OCI-LY7 (cell line): ENCODE measurements around the gene UBE2S. TPM values are rescaled to one million over a fixed set of nuclear protein-coding genes. Genes with fewer than 3 reads are reported as not detected.

Experiments used
- BruUV-seq: library from RNA; stranded (reverse); fragments of 400-500 nt; replicated peaks from 2 replicates; lab custom pipeline; 2021; lab: Mats Ljungman, UMichigan
- CTCF ChIA-PET: fragments of 300-600 bp; sonication (Branson Sonifier 250); formaldehyde crosslinking; loops from one replicate; lab custom pipeline; 2022; ENCODE audit warnings: antibody characterized with exemption; ENCODE audit not compliant: unreplicated experiment; lab: Charles Lee
- POLR2A ChIA-PET: fragments of 300-600 bp; sonication (Branson Sonifier 250); formaldehyde crosslinking; loops from one replicate; lab custom pipeline; 2022; ENCODE audit warnings: antibody characterized with exemption; lab: Charles Lee
- DNase-seq: peaks from one replicate; pipeline ENCODE4 v3.0.0-alpha.2; 2015; ENCODE audit warnings: low spot score
- H2AFZ ChIP-seq: fragments of 200-600 bp; sonication (generic), shearing (Covaris generic); 2 replicates; pipeline ENCODE4 v1.6.1; 2014; ENCODE audit warnings: mild to moderate bottlenecking, antibody characterized with exemption, low read length, moderate library complexity
- H3K27ac ChIP-seq: fragments of 200-600 bp; sonication (generic); 2 replicates; pipeline ENCODE4 v1.5.1; 2014; ENCODE audit warnings: mixed run types, low read depth, mild to moderate bottlenecking, moderate library complexity, low read length, inconsistent platforms; ENCODE audit not compliant: poor library complexity, severe bottlenecking
- H3K36me3 ChIP-seq: fragments of 200-600 bp; sonication (generic); 2 replicates; pipeline ENCODE4 v1.6.1; 2014; ENCODE audit warnings: mild to moderate bottlenecking, antibody characterized with exemption, low read length, moderate library complexity, mixed read lengths; ENCODE audit not compliant: insufficient read depth
- H3K4me1 ChIP-seq: fragments of 200-600 bp; sonication (generic); 2 replicates; pipeline ENCODE4 v1.5.1; 2014; ENCODE audit warnings: mild to moderate bottlenecking, low read length; ENCODE audit not compliant: insufficient read depth, poor library complexity, severe bottlenecking
- H3K4me2 ChIP-seq: fragments of 200-600 bp; sonication (generic); 2 replicates; pipeline ENCODE4 v1.6.1; 2014; ENCODE audit warnings: mild to moderate bottlenecking, low read length
- H3K4me3 ChIP-seq: fragments of 200-600 bp; sonication (generic); 2 replicates; pipeline ENCODE4 v1.5.1; 2014; ENCODE audit warnings: mild to moderate bottlenecking, low read depth, low read length; ENCODE audit not compliant: poor library complexity, severe bottlenecking
- H3K79me2 ChIP-seq: fragments of 200-600 bp; sonication (generic); 2 replicates; pipeline ENCODE4 v1.6.1; 2016; ENCODE audit warnings: low read depth, mild to moderate bottlenecking, low read length, moderate library complexity, mixed read lengths; ENCODE audit not compliant: insufficient read depth
- H3K9me2 ChIP-seq: fragments of 200-600 bp; sonication (generic); 2 replicates; pipeline ENCODE4 v1.6.1; 2016; ENCODE audit warnings: mild to moderate bottlenecking, low read length, mixed read lengths; ENCODE audit not compliant: insufficient read depth
- H3K9me3 ChIP-seq: fragments of 200-600 bp; sonication (generic); 2 replicates; pipeline ENCODE4 v1.6.1; 2014; ENCODE audit warnings: mild to moderate bottlenecking, mixed run types, low read length, mixed read lengths
- H4K20me1 ChIP-seq: fragments of 200-600 bp; sonication (generic); 2 replicates; pipeline ENCODE4 v1.6.1; 2014; ENCODE audit warnings: mild to moderate bottlenecking, antibody characterized with exemption, low read length, moderate library complexity, mixed read lengths; ENCODE audit not compliant: insufficient read depth
- EZH2phosphoT487 ChIP-seq: fragments of 200-600 bp; sonication (generic); IDR thresholded peaks from 2 replicates; pipeline ENCODE4 v1.6.1; 2018; ENCODE audit warnings: low read depth, borderline replicate concordance, mild to moderate bottlenecking, mixed run types, antibody characterized with exemption, low read length, moderate library complexity, mixed read lengths
- intact Hi-C: fragments of 100-400 bp; cut with micrococcal nuclease; formaldehyde crosslinking; loops from one replicate; pipeline ENCODE4 v1.10.0; 2022; ENCODE audit not compliant: unreplicated experiment
- total RNA-seq, 2 experiments: library from RNA; depleted of rRNA in 1 of 2; stranded (reverse); fragments of >200 nt in 1 of 2; shearing (Covaris generic) in 1 of 2; gene quantifications; 2 replicates each; pipeline ENCODE4 v1.2.3, GENCODE V29; 2014 to 2022
- TF ChIP-seq, protein P1 (sequence below): fragments of 200-600 bp; sonication (generic); conservative IDR thresholded peaks from 2 replicates; pipeline ENCODE4 v1.5.1; 2014; ENCODE audit warnings: mild to moderate bottlenecking, antibody characterized with exemption, low read length, moderate library complexity, mixed read lengths

Gene UBE2S
- total RNA-seq, 2 experiments from 2014 or later, result 285 to 682 TPM

DNA sequence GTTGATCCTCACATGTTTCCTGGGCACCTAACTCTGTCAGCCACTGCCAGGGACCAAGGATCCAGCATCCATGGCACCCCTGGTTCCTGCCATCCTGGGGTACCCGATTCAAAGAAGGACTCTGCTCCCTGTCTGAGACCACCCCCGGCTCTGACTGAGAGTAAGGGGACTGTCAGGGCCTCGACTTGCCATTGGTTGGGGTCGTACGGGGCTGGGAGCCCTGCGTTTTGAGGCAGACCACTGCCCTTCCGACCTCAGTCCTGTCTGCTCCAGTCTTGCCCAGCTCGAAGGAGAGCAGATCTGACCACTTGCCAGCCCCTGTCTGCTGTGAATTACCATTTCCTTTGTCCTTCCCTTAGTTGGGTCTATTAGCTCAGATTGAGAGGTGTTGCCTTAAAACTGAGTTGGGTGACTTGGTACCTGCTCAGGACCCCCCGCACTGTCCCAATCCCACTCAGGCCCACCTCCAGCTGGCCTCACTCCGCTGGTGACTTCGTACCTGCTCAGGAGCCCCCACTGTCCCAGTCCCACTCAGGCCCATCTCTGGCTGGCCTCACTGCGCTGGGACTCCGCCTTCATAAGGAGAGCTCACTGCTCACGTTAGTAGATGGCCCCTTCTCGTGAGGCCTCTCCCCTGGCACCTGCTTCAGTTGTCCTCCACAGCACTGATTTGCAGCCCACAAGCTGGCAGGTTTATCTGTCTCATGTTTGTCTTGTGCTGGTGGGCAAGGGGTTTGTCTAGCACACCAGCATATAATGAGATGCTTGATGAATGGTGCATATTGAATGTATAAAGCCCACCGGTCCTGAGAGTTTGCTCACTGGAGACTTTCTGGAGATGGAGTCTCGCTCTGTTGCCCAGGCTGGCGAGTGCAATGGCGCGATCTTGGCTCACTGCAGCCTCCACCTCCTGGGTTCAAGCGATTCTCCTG lies 17.9 kb downstream of the UBE2S start:
- no peak overlapping the region for H3K4me3 ChIP-seq
- no peak overlapping the region for H2AFZ ChIP-seq
- H3K36me3 ChIP-seq, result peaks cover 58% of the 10 kb centered on the region
- no peak for TF ChIP-seq EZH2phosphoT487
- TF ChIP-seq, protein P1, sequence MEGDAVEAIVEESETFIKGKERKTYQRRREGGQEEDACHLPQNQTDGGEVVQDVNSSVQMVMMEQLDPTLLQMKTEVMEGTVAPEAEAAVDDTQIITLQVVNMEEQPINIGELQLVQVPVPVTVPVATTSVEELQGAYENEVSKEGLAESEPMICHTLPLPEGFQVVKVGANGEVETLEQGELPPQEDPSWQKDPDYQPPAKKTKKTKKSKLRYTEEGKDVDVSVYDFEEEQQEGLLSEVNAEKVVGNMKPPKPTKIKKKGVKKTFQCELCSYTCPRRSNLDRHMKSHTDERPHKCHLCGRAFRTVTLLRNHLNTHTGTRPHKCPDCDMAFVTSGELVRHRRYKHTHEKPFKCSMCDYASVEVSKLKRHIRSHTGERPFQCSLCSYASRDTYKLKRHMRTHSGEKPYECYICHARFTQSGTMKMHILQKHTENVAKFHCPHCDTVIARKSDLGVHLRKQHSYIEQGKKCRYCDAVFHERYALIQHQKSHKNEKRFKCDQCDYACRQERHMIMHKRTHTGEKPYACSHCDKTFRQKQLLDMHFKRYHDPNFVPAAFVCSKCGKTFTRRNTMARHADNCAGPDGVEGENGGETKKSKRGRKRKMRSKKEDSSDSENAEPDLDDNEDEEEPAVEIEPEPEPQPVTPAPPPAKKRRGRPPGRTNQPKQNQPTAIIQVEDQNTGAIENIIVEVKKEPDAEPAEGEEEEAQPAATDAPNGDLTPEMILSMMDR, result no peak
- H3K27ac ChIP-seq, result no peak overlapping the region
- DNase-seq, result no peak
- peaks cover 35% of the 10 kb centered on the region for H3K79me2 ChIP-seq
- peaks cover 27% of the 10 kb centered on the region for H4K20me1 ChIP-seq
- H3K9me3 ChIP-seq, result no peaks in the 10 kb centered on the region
- peak overlapping the region; percentile 98 for H3K4me2 ChIP-seq
- peaks cover 36% of the 10 kb centered on the region for H3K4me1 ChIP-seq
- ChIA-PET POLR2A (no interaction called here), CTCF (interaction anchor here (1.1 kb wide), 1 partner anchor 34 kb away, joined by 3 read pairs; no protein-coding TSS in a partner anchor)
- BruUV-seq, result no TSS peak
- intact Hi-C loops, result no loop called here
- no peaks in the 10 kb centered on the region for H3K9me2 ChIP-seq

DNA sequence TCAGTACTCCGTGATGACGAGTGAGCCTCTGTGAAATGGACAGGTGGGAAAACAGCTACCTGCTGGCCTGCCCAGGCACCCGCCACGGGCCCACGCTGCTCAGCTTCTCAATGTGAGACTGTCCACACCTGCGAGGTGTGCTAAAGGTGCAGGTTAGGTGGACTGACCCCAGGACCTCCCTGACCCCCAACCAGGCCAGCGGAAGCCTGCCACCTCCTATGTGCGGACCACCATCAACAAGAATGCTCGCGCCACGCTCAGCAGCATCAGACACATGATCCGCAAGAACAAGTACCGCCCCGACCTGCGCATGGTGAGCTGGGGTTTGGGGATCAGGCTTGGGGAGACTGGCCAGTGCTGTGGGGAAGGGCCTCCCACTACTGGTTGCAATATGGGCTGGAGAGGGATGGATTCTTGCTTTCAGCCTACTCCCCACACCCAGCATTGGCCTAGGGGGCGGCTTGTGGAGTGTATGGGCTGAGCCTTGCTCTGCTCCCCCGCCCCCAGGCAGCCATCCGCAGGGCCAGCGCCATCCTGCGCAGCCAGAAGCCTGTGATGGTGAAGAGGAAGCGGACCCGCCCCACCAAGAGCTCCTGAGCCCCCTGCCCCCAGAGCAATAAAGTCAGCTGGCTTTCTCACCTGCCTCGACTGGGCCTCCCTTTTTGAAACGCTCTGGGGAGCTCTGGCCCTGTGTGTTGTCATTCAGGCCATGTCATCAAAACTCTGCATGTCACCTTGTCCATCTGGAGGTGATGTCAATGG lies 19.7 kb downstream of the UBE2S start:
- Histone ChIP-seq H3K36me3 (peaks cover 58% of the 10 kb centered on the region), H3K79me2 (peaks cover 42% of the 10 kb centered on the region), H3K9me3 (no peaks in the 10 kb centered on the region), H3K4me3 (peak overlapping the region; percentile 87), H3K9me2 (no peaks in the 10 kb centered on the region), H4K20me1 (peaks cover 27% of the 10 kb centered on the region), H3K27ac (peak overlapping the region; percentile 91), H3K4me2 (peak overlapping the region; percentile 98), H3K4me1 (peaks cover 45% of the 10 kb centered on the region), H2AFZ (no peak overlapping the region)
- CTCF ChIA-PET, result interaction anchor here (1.1 kb wide), 1 partner anchor 32 kb away, joined by 3 read pairs; no protein-coding TSS in a partner anchor
- no peak for TF ChIP-seq EZH2phosphoT487
- TF ChIP-seq, protein P1, result no peak
- no TSS peak for BruUV-seq
- intact Hi-C loops, result no loop called here
- no peak for DNase-seq
- POLR2A ChIA-PET, result no interaction called here
